CD4-positive, CD25-positive, alpha-beta regulatory T cell (primary cell): ENCODE measurements around the gene TBPL2. TPM values are rescaled to one million over a fixed set of nuclear protein-coding genes. Genes with fewer than 3 reads are reported as not detected.
A peak's percentile ranks its signal among the peaks of the same experiment; 100 is the strongest.
"Not testable (repeated sequence)": the region's sequence is repeated elsewhere in the genome, so short reads cannot be mapped to it uniquely, and the experiment has no call there.

Source experiments
- ATAC-seq, 2 donors: fragments of 150-1000 bp; cut with Tn5 transposase; one replicate each; pipeline ENCODE4 v1.10.0; 2021; ENCODE audit warnings: low read depth in 2 of 2, moderate number of reproducible peaks in 2 of 2, moderate library complexity in 1 of 2
- DNase-seq, 3 donors: peaks; one replicate each; pipeline versions ENCODE4 v3.0.0 to v3.0.0-alpha.2; 2012 to 2022; ENCODE audit warnings: mixed read lengths in 1 of 3
- H3K27ac ChIP-seq: one replicate; pipeline ENCODE4 v1.7.0; 2013; ENCODE audit warnings: mild to moderate bottlenecking, low read length; ENCODE audit not compliant: insufficient read depth, poor library complexity, severe bottlenecking
- H3K27me3 ChIP-seq: one replicate; pipeline ENCODE4 v1.7.0; 2013; ENCODE audit warnings: low read length; ENCODE audit not compliant: control insufficient read depth, insufficient read depth
- H3K36me3 ChIP-seq: one replicate; pipeline ENCODE4 v1.7.0; 2013; ENCODE audit warnings: mild to moderate bottlenecking, low read length, moderate library complexity; ENCODE audit not compliant: control insufficient read depth, insufficient read depth
- H3K4me1 ChIP-seq: 2 replicates; pipeline ENCODE4 v1.7.0; 2013; ENCODE audit warnings: mild to moderate bottlenecking, low read length; ENCODE audit not compliant: insufficient read depth, control insufficient read depth, poor library complexity, severe bottlenecking
- H3K4me3 ChIP-seq: one replicate; pipeline ENCODE4 v1.7.0; 2013; ENCODE audit warnings: low read depth, mild to moderate bottlenecking, low read length, moderate library complexity
- H3K9me3 ChIP-seq, 2 experiments: 1 replicate in 1 of 2; 2 replicates in 1 of 2; pipeline ENCODE4 v1.7.0; 2013; ENCODE audit warnings: low read length in 2 of 2, mild to moderate bottlenecking in 1 of 2, moderate library complexity in 1 of 2; ENCODE audit not compliant: control insufficient read depth in 2 of 2
- H3K27ac Mint-ChIP-seq, 3 donors: one replicate each; pipeline ENCODE4 v1.8.0; 2020 to 2022; ENCODE audit warnings: mild to moderate bottlenecking in 3 of 3, mixed read lengths in 3 of 3, moderate library complexity in 2 of 3
- H3K27me3 Mint-ChIP-seq: one replicate; pipeline ENCODE4 v1.8.0; 2022; ENCODE audit warnings: mild to moderate bottlenecking, mixed read lengths
- H3K36me3 Mint-ChIP-seq: one replicate; pipeline ENCODE4 v1.8.0; 2020; ENCODE audit warnings: mixed read lengths
- H3K4me1 Mint-ChIP-seq, 4 donors: one replicate each; pipeline ENCODE4 v1.8.0; 2020 to 2022; ENCODE audit warnings: mixed read lengths in 4 of 4, mild to moderate bottlenecking in 1 of 4
- H3K4me3 Mint-ChIP-seq, 4 donors: one replicate each; pipeline ENCODE4 v1.8.0; 2020 to 2022; ENCODE audit warnings: mild to moderate bottlenecking in 4 of 4, mixed read lengths in 4 of 4, moderate library complexity in 3 of 4
- H3K9me3 Mint-ChIP-seq, 7 donors: one replicate each; pipeline ENCODE4 v1.8.0; 2020 to 2022; ENCODE audit warnings: mixed read lengths in 7 of 7, mild to moderate bottlenecking in 3 of 7, moderate library complexity in 2 of 7
- polyA plus RNA-seq, 4 donors: library from polyadenylated mRNA; unstranded; fragments of 300-500 nt; fragmentation: Illumina TruSeq; gene quantifications; one replicate each; pipeline ENCODE4 v1.2.3, GENCODE V29; 2021
- total RNA-seq: library from RNA; stranded (reverse); gene quantifications from one replicate; pipeline ENCODE4 v1.2.3, GENCODE V29; 2022

TBPL2 gene
- total and polyA plus RNA-seq, 5 donors from 2014 or later, result not detected

DNA sequence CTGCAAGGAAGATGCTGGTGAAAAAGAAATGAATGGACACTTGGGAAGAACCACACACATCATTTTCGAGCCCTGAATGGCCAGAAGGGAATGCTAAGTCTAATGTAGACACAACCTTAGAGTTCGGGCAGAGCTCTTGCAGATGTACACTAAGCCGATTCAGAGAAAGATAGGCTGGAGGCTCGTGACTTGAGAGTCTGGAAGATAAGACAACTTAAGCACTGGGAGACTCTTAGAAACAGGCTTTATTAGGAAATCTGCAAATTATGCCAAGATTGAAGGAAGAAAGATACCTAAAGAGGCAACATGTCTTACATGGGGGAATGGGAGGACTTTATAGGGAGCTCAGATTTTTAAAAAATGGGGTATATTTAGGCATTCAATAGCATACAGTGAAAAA, 13.5 kb downstream of the TBPL2 start:
- Histone ChIP-seq H3K36me3 (no peaks in the 10 kb centered on the region), H3K4me3 (no peak overlapping the region), H3K27ac (no peak overlapping the region), H3K27me3 (no peaks in the 10 kb centered on the region), H3K4me1 (no peaks in the 10 kb centered on the region), H3K9me3 (no peaks in the 10 kb centered on the region)
- no peaks in the 10 kb centered on the region for H3K36me3 Mint-ChIP-seq
- H3K9me3 Mint-ChIP-seq, result no peaks in the 10 kb centered on the region
- H3K27me3 Mint-ChIP-seq, result peaks cover 17% of the 10 kb centered on the region
- no peak overlapping the region for H3K4me3 Mint-ChIP-seq
- no peak for ATAC-seq
- DNase-seq, result no peak
- H3K27ac Mint-ChIP-seq, result no peak overlapping the region
- peaks cover 4 to 17% (median 8%) of the 10 kb centered on the region in 4 donors for H3K4me1 Mint-ChIP-seq

DNA sequence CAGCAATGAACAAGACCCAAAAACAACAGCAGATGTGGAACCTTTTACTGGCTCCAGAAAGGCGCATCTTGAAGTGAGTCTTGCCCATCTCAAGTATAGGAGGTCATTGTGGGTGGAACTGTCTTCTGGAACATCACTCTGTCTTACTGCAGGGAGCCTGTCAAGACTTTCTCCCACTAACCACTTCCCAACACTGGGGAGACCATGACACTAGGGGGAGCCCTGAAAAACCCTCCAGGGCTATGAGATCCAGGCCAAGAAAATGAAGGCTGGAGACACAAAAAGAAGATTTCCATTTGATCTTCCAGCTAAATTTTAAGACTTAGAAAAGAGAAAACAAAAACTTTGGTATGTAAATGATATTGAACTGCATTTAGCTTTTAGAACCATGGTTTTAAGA, 15.3 kb downstream of the TBPL2 start:
- Histone ChIP-seq H3K4me1 (no peaks in the 10 kb centered on the region), H3K27me3 (no peaks in the 10 kb centered on the region), H3K9me3 (no peaks in the 10 kb centered on the region), H3K27ac (no peak overlapping the region), H3K36me3 (no peaks in the 10 kb centered on the region), H3K4me3 (no peak overlapping the region)
- Mint-ChIP-seq H3K36me3 (no peaks in the 10 kb centered on the region), H3K4me3 (no peak overlapping the region), H3K4me1 (peaks cover 3 to 5% (median 4%) of the 10 kb centered on the region in 4 donors), H3K27ac (no peak overlapping the region), H3K9me3 (no peaks in the 10 kb centered on the region), H3K27me3 (peaks cover 16% of the 10 kb centered on the region)
- DNase-seq, result no peak
- no peak for ATAC-seq

DNA sequence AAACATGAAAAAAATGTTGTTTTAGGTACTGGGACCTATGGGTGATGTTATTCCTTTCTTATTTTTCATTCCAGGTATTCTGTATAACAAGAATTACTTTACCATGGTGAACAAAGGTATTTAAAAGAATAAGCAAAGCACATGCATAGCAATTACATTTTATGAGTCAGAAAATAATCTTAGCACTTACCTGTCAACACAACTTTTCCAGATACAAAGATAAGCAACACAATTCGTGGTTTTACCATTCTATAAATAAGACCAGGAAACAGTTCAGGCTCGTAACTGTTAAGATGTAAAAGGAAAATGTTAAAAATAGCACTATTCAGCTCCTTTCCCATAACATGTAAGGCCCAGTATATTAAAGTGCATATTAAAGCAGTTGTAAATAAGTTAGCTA, 16.4 kb downstream of the TBPL2 start:
- H3K4me1 Mint-ChIP-seq, result peaks cover 0 to 4% (median 0%) of the 10 kb centered on the region in 4 donors
- no peak overlapping the region for H3K27ac ChIP-seq
- H3K4me3 Mint-ChIP-seq, result no peak overlapping the region
- no peaks in the 10 kb centered on the region for H3K36me3 Mint-ChIP-seq
- no peak for ATAC-seq
- no peak overlapping the region for H3K4me3 ChIP-seq
- H3K27me3 ChIP-seq, result no peaks in the 10 kb centered on the region
- no peaks in the 10 kb centered on the region for H3K4me1 ChIP-seq
- H3K36me3 ChIP-seq, result no peaks in the 10 kb centered on the region
- DNase-seq, result no peak
- peaks cover 13% of the 10 kb centered on the region for H3K27me3 Mint-ChIP-seq
- no peaks in the 10 kb centered on the region for H3K9me3 ChIP-seq
- H3K9me3 Mint-ChIP-seq, result no peaks in the 10 kb centered on the region
- H3K27ac Mint-ChIP-seq, result no peak overlapping the region

DNA sequence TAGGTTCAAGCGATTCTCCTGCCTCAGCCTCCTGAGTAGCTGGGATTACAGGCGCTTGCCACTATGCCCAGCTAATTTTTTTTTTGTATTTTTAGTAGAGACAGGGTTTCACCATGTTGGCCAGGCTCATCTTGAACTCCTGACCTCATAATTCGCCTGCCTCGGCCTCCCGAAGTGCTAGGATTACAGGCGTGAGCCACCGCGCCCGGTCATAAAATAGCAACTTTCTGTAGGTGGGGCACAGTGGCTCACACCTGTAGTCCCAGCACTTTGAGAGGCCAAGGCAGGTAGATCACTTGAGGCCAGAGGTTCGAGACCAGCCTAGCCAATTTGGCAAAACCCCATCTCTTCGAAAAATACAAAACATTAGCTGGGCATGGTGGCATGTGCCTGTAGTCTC, 18.1 kb downstream of the TBPL2 start:
- not testable (repeated sequence) for H3K27ac Mint-ChIP-seq, ATAC-seq, H3K36me3 Mint-ChIP-seq, DNase-seq, H3K4me3 ChIP-seq, H3K9me3 ChIP-seq, H3K36me3 ChIP-seq, H3K4me1 Mint-ChIP-seq, H3K27me3 ChIP-seq, H3K4me1 ChIP-seq, H3K9me3 Mint-ChIP-seq, H3K27ac ChIP-seq
- Mint-ChIP-seq H3K4me3 (peak overlapping the region in 1 of 4 donors; percentile 76), H3K27me3 (peaks cover 13% of the 10 kb centered on the region)

DNA sequence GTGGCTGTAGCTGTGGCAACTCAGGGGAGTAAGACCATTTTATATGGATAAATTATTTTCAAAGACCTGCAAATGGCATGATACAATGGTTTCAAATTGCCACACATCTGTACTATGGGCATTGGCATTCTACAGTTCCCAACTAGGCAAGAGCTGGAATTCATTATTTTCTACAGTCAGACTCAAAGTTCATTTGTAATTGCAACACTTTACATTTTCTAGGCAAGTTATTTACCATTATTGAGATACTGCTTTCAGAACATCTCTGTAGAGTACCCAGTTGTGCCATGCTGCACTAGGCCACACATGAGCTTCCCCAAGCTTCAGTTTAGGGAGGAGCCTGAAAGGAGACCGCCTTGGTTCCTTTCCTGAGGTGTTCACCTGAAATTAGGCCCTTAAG, 20.8 kb downstream of the TBPL2 start:
- Mint-ChIP-seq H3K36me3 (no peaks in the 10 kb centered on the region), H3K4me3 (no peak overlapping the region), H3K27me3 (peaks cover 13% of the 10 kb centered on the region), H3K27ac (no peak overlapping the region), H3K4me1 (no peaks in the 10 kb centered on the region), H3K9me3 (no peaks in the 10 kb centered on the region)
- Histone ChIP-seq H3K36me3 (no peaks in the 10 kb centered on the region), H3K27me3 (peaks cover 3% of the 10 kb centered on the region), H3K4me1 (no peaks in the 10 kb centered on the region), H3K27ac (no peak overlapping the region), H3K9me3 (no peaks in the 10 kb centered on the region), H3K4me3 (no peak overlapping the region)
- no peak for ATAC-seq
- DNase-seq, result no peak

DNA sequence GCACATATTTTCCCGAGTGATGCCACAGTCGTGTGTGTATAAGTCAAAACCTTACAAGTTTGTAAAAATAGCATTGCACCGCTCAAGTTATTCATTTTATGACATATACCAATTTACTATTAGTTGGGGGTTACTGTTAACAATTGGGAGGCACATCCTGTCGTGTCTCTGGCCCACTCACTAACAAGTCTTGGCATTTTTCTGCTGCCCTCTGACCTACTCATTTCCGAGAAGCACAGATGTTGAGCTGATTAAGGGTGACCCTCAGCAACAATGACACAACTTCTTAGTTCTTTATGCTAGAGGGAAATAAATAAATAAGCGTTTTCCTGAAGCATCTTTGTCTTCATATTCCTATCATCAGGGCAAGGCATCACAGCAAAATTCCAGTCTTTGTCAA, 22.0 kb downstream of the TBPL2 start:
- Histone ChIP-seq H3K36me3 (no peaks in the 10 kb centered on the region), H3K9me3 (no peaks in the 10 kb centered on the region), H3K27me3 (peaks cover 3% of the 10 kb centered on the region), H3K4me3 (no peak overlapping the region), H3K27ac (no peak overlapping the region), H3K4me1 (no peaks in the 10 kb centered on the region)
- H3K27ac Mint-ChIP-seq, result no peak overlapping the region
- no peak for ATAC-seq
- H3K27me3 Mint-ChIP-seq, result peaks cover 11% of the 10 kb centered on the region
- no peak for DNase-seq
- H3K9me3 Mint-ChIP-seq, result no peaks in the 10 kb centered on the region
- no peaks in the 10 kb centered on the region for H3K4me1 Mint-ChIP-seq
- H3K36me3 Mint-ChIP-seq, result no peaks in the 10 kb centered on the region
- H3K4me3 Mint-ChIP-seq, result no peak overlapping the region

DNA sequence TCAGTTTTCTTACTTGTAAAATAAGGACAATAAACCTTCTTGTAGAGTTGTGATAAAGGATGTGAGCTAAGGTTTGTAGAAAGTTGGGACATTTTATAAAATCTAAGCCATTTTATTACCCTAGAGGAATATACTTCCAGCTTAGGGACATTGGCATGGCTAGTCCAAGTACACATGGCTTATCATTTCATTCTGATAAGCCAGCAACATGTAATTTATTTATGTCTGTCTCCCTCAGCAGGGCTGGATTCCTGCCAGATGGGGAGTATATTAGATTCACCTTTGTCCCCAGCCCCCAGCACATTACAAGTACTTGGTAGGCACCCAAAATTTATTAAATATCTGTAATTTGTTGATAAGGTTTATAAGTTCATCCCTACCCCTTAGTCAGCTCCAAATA, 22.5 kb downstream of the TBPL2 start:
- Mint-ChIP-seq H3K27me3 (peaks cover 16% of the 10 kb centered on the region), H3K27ac (no peak overlapping the region), H3K36me3 (no peaks in the 10 kb centered on the region), H3K9me3 (no peaks in the 10 kb centered on the region), H3K4me1 (no peaks in the 10 kb centered on the region), H3K4me3 (no peak overlapping the region)
- no peak for DNase-seq
- Histone ChIP-seq H3K36me3 (no peaks in the 10 kb centered on the region), H3K27me3 (peaks cover 3% of the 10 kb centered on the region), H3K4me1 (no peaks in the 10 kb centered on the region), H3K9me3 (no peaks in the 10 kb centered on the region), H3K27ac (no peak overlapping the region), H3K4me3 (no peak overlapping the region)
- ATAC-seq, result no peak

DNA sequence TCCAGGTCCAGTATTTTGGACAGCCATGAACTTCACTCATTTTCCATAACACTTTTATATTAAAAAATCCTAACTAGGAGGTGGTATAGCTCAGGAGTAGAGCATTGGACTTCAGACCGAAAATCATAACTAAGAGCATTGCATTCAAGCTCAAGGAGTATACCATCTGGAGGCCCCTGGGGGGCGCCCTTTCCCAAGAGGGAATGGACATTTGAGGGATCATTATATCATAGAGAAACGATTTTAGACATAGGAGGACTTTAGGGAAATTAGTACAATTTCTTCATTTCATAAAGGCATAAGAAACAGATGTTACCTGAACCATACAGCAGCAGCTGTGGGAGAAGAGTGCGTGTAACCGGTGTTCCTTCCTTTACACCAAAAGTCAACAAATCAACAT, 23.6 kb downstream of the TBPL2 start:
- Histone ChIP-seq H3K9me3 (no peaks in the 10 kb centered on the region), H3K36me3 (no peaks in the 10 kb centered on the region), H3K4me3 (no peak overlapping the region), H3K27me3 (peaks cover 3% of the 10 kb centered on the region), H3K4me1 (peaks cover 3% of the 10 kb centered on the region), H3K27ac (no peak overlapping the region)
- no peaks in the 10 kb centered on the region for H3K36me3 Mint-ChIP-seq
- DNase-seq (peak in 1 of 3 donors; percentile 30), ATAC-seq (no peak)
- H3K4me3 Mint-ChIP-seq, result no peak overlapping the region
- peaks cover 5 to 7% (median 6%) of the 10 kb centered on the region in 4 donors for H3K4me1 Mint-ChIP-seq
- H3K27ac Mint-ChIP-seq, result peak overlapping the region in 1 of 3 donors; percentile 90
- peaks cover 16% of the 10 kb centered on the region for H3K27me3 Mint-ChIP-seq
- H3K9me3 Mint-ChIP-seq, result no peaks in the 10 kb centered on the region
